K562 (cell line): ENCODE results near the gene ABHD16A. TPM values are rescaled to one million over a fixed set of nuclear protein-coding genes. Genes with fewer than 3 reads are reported as not detected.

Source experiments
- ADNP ChIP-seq: fragments of 200-800 bp; sonication (Bioruptor generic); IDR thresholded peaks from 2 replicates; pipeline ENCODE4 v1.6.1; 2016; ENCODE audit warnings: missing genetic modification characterization, missing compliant biosample characterization
- ARID2 ChIP-seq: fragments of 450-650 bp; IDR thresholded peaks from 2 replicates; pipeline ENCODE4 v1.6.1; 2017; ENCODE audit warnings: antibody characterized with exemption, mild to moderate bottlenecking
- CREB3L1 ChIP-seq: fragments of 450-650 bp; IDR thresholded peaks from 2 replicates; pipeline ENCODE4 v1.6.1; 2014; ENCODE audit warnings: low read depth, mild to moderate bottlenecking, moderate library complexity, borderline replicate concordance
- FOXP4 ChIP-seq: sonication (generic); formaldehyde crosslinking; IDR thresholded peaks from 2 replicates; pipeline ENCODE4 v1.8.0; 2022; ENCODE audit warnings: mild to moderate bottlenecking, missing genetic modification reagents, borderline replicate concordance
- HNRNPK ChIP-seq: fragments of 200-400 bp; formaldehyde crosslinking; IDR thresholded peaks from one replicate; pipeline ENCODE4 v1.6.1; 2018; ENCODE audit warnings: mild to moderate bottlenecking, low read depth, low read length; ENCODE audit not compliant: poor library complexity, severe bottlenecking
- KLF10 ChIP-seq: fragments of 250-450 bp; sonication (Bioruptor Pico); IDR thresholded peaks from 2 replicates; pipeline ENCODE4 v1.6.1; 2021; ENCODE audit warnings: matching md5 sums
- MCM2 ChIP-seq: fragments of 450-650 bp; IDR thresholded peaks from 2 replicates; pipeline ENCODE4 v1.6.1; 2017; ENCODE audit warnings: low read depth, mild to moderate bottlenecking
- PHF21A ChIP-seq: fragments of 450-650 bp; IDR thresholded peaks from 2 replicates; pipeline ENCODE4 v1.6.1; 2017; ENCODE audit warnings: low read depth, borderline replicate concordance
- PPARD ChIP-seq: fragments of 250-450 bp; sonication (Bioruptor Pico); IDR thresholded peaks from 2 replicates; pipeline ENCODE4 v1.8.0; 2022; ENCODE audit warnings: inconsistent platforms, mild to moderate bottlenecking, moderate library complexity
- RBBP5 ChIP-seq: fragments of 200-600 bp; sonication (generic); IDR thresholded peaks from 2 replicates; pipeline ENCODE4 v1.6.1; 2012; ENCODE audit warnings: borderline replicate concordance, mild to moderate bottlenecking, low read length, control low read depth, inconsistent platforms; ENCODE audit not compliant: insufficient read depth, poor library complexity, severe bottlenecking
- RFX5 ChIP-seq: IDR thresholded peaks from 2 replicates; pipeline ENCODE4 v1.6.1; 2011; ENCODE audit warnings: low read depth, mild to moderate bottlenecking, improper control_type of control experiment, low read length
- SMARCB1 ChIP-seq: IDR thresholded peaks from 2 replicates; pipeline ENCODE4 v1.6.1; 2011; ENCODE audit warnings: improper control_type of control experiment, low read depth; ENCODE audit not compliant: insufficient read length
- TAF1 ChIP-seq: IDR thresholded peaks from 2 replicates; pipeline ENCODE4 v1.6.1; 2011; ENCODE audit warnings: mild to moderate bottlenecking, low read length, moderate library complexity; ENCODE audit not compliant: insufficient read depth, control insufficient read depth, severe bottlenecking; ENCODE audit errors: extremely low read depth
- TEAD1 ChIP-seq, 2 experiments: fragments of 450-650 bp in 1 of 2; sonication (generic) in 1 of 2; formaldehyde crosslinking; IDR thresholded peaks; 2 replicates each; pipeline versions ENCODE4 v1.4.0 to v1.8.0; 2020 to 2022; ENCODE audit warnings: mild to moderate bottlenecking in 2 of 2, missing genetic modification reagents in 1 of 2
- ZBTB33 ChIP-seq: sonication (generic); formaldehyde crosslinking; IDR thresholded peaks from 2 replicates; pipeline ENCODE4 v1.8.1; 2023; ENCODE audit warnings: mild to moderate bottlenecking, missing genetic modification reagents
- ZBTB34 ChIP-seq: fragments of 250-450 bp; sonication (Bioruptor Pico); IDR thresholded peaks from 2 replicates; pipeline ENCODE4 v1.8.0; 2021; ENCODE audit warnings: mild to moderate bottlenecking, moderate library complexity
- ZNF224 ChIP-seq: sonication (generic); formaldehyde crosslinking; IDR thresholded peaks from 2 replicates; pipeline ENCODE4 v1.8.0; 2022; ENCODE audit warnings: mild to moderate bottlenecking, missing genetic modification reagents
- ZNF24 ChIP-seq: fragments of 450-650 bp; IDR thresholded peaks from 2 replicates; pipeline ENCODE4 v1.6.1; 2016
- polyA plus RNA-seq, 8 experiments: library from polyadenylated mRNA; depleted of rRNA in 4 of 8; stranded (reverse) in 5 of 8; unstranded in 3 of 8; fragments of >200 nt; fragmentation: Nextera tagmentation in 2 of 8; fragmentation: Illumina TruSeq in 1 of 8; extraction: Ambion mirVana in 2 of 8; extraction: Trizol in 1 of 8; gene quantifications; 2 replicates each; pipeline versions ENCODE4 v1.2.1 to v1.2.3, GENCODE V29; 2011 to 2014; ENCODE audit warnings: inconsistent platforms in 1 of 8, missing spikeins in 1 of 8
- total RNA-seq, 7 experiments: library from RNA; depleted of rRNA in 6 of 7; stranded (reverse); fragments of >200 nt in 6 of 7; fragmentation: Illumina TruSeq in 2 of 7; extraction: Trizol in 2 of 7; gene quantifications; 2 replicates each; pipeline versions ENCODE4 v1.2.1 to v1.2.3, GENCODE V29; 2011 to 2021; ENCODE audit warnings: low replicate concordance in 1 of 7

ABHD16A gene
- total and polyA plus RNA-seq, 9 of the 15 experiments (the other 6 are each of a cell fraction or from before 2014, with no cell fraction given): 25.8 to 120 (median 81.6) TPM

GRCh38 chr6:31663961-31664789 lies 38.9 kb downstream of the ABHD16A start (continued):
- TF ChIP-seq FOXP4 (no peak; the same call in 1 of the 2 replicates), MCM2 (no peak), ZBTB34 (CRISPR knock-in tag) (no peak), PHF21A (no peak), SMARCB1 (no peak), ZNF224 (0 out of 2 replicates have a peak, but pooled peaks have one; percentile 35), ZBTB33 (no peak), CREB3L1 (no peak), RFX5 (no peak), ZNF24 (no peak), ARID2 (0 out of 2 replicates have a peak, but pooled peaks have one; percentile 68), TEAD1 (CRISPR knock-in tag; IDR thresholded peaks at IDR 0.05) (no peak; a peak in 1 of 4 replicates), PPARD (CRISPR knock-in tag) (no peak), KLF10 (CRISPR knock-in tag) (no peak), RBBP5 (no peak), HNRNPK (no peak), ADNP (tag) (no peak), TAF1 (peak; percentile 69)
